ENCODE data around the gene SLC7A7. TPM values are rescaled to one million over a fixed set of nuclear protein-coding genes. Genes with fewer than 3 reads are reported as not detected.
A peak's percentile ranks its signal among the peaks of the same experiment; 100 is the strongest.

The SLC7A7 gene
- total and polyA plus RNA-seq, 2 experiments from 2014 or later, result 3.6 to 4.1 TPM

DNA sequence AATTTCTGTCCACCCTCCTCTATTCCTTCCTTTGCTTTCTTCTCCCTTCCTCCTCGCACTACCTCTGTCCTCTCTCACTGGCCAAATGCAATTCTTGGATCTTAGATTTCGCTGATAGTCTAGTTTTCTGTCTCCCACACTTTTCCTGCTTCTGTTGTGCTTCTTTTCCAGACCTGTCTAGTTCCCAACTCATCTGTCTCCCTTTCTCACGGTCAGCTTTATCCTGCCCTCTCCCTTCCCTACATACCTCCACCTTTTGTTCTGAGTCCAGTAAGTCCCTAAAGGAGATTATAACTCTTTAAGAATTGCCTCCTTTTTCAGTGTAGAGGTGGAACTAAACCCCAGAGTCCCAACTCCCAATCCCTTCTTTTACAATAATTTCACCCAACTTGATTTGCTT lies 20.3 kb upstream of the SLC7A7 start:
- Histone ChIP-seq H3K36me3 (ENCODE audit: insufficient read depth) (peaks cover 43% of the 10 kb centered on the region), H3K27ac (ENCODE audit: low read depth) (peak overlapping the region; percentile 88), H3K79me2 (replicated peaks; ENCODE audit: insufficient read depth) (peaks cover 37% of the 10 kb centered on the region), H3F3A (replicated peaks; ENCODE audit: low read depth) (peaks cover 25% of the 10 kb centered on the region), H3K4me3 (peak overlapping the region; percentile 95), H4K20me1 (replicated peaks; ENCODE audit: insufficient read depth) (no peaks in the 10 kb centered on the region), H3K27me3 (ENCODE audit: insufficient read depth) (no peaks in the 10 kb centered on the region), H3K4me1 (ENCODE audit: insufficient read depth) (peaks cover 26% of the 10 kb centered on the region), H3K4me2 (peak overlapping the region; percentile 97), H2AFZ (no peak overlapping the region), H3K9me2 (ENCODE audit: insufficient read depth) (no peaks in the 10 kb centered on the region)
- H3K4me1 Mint-ChIP-seq, result peaks cover 40% of the 10 kb centered on the region
- DNase-seq (ENCODE audit: low spot score) (no peak), ATAC-seq (no peak)
- peaks cover 18% of the 10 kb centered on the region for H3K27me3 Mint-ChIP-seq (ENCODE audit: insufficient read depth, low read depth, poor library complexity)
- H3K9me3 Mint-ChIP-seq, result no peaks in the 10 kb centered on the region
- TF ChIP-seq, protein P1, sequence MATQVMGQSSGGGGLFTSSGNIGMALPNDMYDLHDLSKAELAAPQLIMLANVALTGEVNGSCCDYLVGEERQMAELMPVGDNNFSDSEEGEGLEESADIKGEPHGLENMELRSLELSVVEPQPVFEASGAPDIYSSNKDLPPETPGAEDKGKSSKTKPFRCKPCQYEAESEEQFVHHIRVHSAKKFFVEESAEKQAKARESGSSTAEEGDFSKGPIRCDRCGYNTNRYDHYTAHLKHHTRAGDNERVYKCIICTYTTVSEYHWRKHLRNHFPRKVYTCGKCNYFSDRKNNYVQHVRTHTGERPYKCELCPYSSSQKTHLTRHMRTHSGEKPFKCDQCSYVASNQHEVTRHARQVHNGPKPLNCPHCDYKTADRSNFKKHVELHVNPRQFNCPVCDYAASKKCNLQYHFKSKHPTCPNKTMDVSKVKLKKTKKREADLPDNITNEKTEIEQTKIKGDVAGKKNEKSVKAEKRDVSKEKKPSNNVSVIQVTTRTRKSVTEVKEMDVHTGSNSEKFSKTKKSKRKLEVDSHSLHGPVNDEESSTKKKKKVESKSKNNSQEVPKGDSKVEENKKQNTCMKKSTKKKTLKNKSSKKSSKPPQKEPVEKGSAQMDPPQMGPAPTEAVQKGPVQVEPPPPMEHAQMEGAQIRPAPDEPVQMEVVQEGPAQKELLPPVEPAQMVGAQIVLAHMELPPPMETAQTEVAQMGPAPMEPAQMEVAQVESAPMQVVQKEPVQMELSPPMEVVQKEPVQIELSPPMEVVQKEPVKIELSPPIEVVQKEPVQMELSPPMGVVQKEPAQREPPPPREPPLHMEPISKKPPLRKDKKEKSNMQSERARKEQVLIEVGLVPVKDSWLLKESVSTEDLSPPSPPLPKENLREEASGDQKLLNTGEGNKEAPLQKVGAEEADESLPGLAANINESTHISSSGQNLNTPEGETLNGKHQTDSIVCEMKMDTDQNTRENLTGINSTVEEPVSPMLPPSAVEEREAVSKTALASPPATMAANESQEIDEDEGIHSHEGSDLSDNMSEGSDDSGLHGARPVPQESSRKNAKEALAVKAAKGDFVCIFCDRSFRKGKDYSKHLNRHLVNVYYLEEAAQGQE (IDR thresholded peaks at IDR 0.05; ENCODE audit: unreplicated experiment), result no peak
- TF ChIP-seq NANOG (IDR thresholded peaks at IDR 0.05; ENCODE audit: borderline replicate concordance), result no peak
- TF ChIP-seq POLR2AphosphoS5 (IDR thresholded peaks at IDR 0.05; ENCODE audit: low read depth), result no peak
- H3K27ac Mint-ChIP-seq, result peak overlapping the region; percentile 5
- H3K4me3 Mint-ChIP-seq, result peak overlapping the region; percentile 94
- peaks cover 40% of the 10 kb centered on the region for H3K36me3 Mint-ChIP-seq (ENCODE audit: low read depth)

DNA sequence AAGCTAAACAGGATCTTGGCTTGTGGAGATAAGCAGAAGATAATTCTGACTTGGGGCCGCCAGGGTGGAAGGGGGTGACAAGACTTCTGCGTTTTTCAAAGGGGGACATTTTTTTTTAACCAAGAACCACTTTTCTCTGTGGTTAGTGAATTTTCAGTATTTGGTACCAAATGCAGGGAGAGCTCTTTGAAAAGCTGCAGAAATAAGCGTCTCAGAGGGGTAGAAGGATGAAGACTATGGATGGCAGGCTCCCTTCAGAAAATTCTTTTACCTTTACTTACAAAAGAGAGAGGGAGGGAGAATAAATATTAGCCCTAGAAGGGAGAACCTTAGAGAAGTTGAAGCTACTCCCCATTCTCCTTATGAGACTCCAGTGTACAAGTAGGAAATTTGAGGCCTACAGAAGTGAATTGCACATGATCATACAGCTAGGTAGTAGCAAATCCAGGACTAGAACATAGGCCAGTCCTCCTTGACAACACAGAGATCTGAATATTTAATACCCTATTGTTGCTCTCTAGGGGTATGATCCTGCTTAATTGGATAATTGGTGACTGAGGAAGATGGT lies 15.3 kb upstream of the SLC7A7 start:
- Histone ChIP-seq H3K4me2 (peak overlapping the region; percentile 96), H3K36me3 (ENCODE audit: insufficient read depth) (peaks cover 43% of the 10 kb centered on the region), H3K27ac (ENCODE audit: low read depth) (peak overlapping the region; percentile 86; the same call in 1 of the 2 replicates), H3K4me1 (ENCODE audit: insufficient read depth) (peaks cover 21% of the 10 kb centered on the region), H3F3A (replicated peaks; ENCODE audit: low read depth) (peaks cover 13% of the 10 kb centered on the region), H3K79me2 (replicated peaks; ENCODE audit: insufficient read depth) (peaks cover 19% of the 10 kb centered on the region), H2AFZ (no peak overlapping the region), H3K27me3 (ENCODE audit: insufficient read depth) (no peaks in the 10 kb centered on the region), H3K4me3 (peak overlapping the region; percentile 93), H3K9me2 (ENCODE audit: insufficient read depth) (peaks cover 4% of the 10 kb centered on the region), H4K20me1 (replicated peaks; ENCODE audit: insufficient read depth) (no peaks in the 10 kb centered on the region)
- Mint-ChIP-seq H3K4me1 (peaks cover 18% of the 10 kb centered on the region), H3K27me3 (ENCODE audit: insufficient read depth, low read depth, poor library complexity) (peaks cover 16% of the 10 kb centered on the region), H3K27ac (peak overlapping the region; percentile 76), H3K9me3 (no peaks in the 10 kb centered on the region), H3K36me3 (ENCODE audit: low read depth) (peaks cover 38% of the 10 kb centered on the region), H3K4me3 (peak overlapping the region; percentile 91)
- ATAC-seq, result no peak
- TF ChIP-seq JUNB (IDR thresholded peaks at IDR 0.05; ENCODE audit: unreplicated experiment) (no peak), NANOG (IDR thresholded peaks at IDR 0.05; ENCODE audit: borderline replicate concordance) (no peak), STAT1 (IDR thresholded peaks at IDR 0.05; ENCODE audit: unreplicated experiment) (no peak), EZH2phosphoT487 (IDR thresholded peaks at IDR 0.05; ENCODE audit: unreplicated experiment) (no peak), CREB1 (CRISPR knock-in tag; IDR thresholded peaks at IDR 0.05; ENCODE audit: low read depth) (no peak), EZH2 (IDR thresholded peaks at IDR 0.05; ENCODE audit: low read depth, unreplicated experiment) (no peak)
- TF ChIP-seq, protein P2, sequence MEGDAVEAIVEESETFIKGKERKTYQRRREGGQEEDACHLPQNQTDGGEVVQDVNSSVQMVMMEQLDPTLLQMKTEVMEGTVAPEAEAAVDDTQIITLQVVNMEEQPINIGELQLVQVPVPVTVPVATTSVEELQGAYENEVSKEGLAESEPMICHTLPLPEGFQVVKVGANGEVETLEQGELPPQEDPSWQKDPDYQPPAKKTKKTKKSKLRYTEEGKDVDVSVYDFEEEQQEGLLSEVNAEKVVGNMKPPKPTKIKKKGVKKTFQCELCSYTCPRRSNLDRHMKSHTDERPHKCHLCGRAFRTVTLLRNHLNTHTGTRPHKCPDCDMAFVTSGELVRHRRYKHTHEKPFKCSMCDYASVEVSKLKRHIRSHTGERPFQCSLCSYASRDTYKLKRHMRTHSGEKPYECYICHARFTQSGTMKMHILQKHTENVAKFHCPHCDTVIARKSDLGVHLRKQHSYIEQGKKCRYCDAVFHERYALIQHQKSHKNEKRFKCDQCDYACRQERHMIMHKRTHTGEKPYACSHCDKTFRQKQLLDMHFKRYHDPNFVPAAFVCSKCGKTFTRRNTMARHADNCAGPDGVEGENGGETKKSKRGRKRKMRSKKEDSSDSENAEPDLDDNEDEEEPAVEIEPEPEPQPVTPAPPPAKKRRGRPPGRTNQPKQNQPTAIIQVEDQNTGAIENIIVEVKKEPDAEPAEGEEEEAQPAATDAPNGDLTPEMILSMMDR (conservative IDR thresholded peaks at IDR 0.05; ENCODE audit: low read depth in 2 of 2), result no peak
- DNase-seq (ENCODE audit: low spot score), result no peak
